NB4 (cell line): ENCODE results near the gene SIRPG.

Source experiments
- CTCF ChIP-seq: IDR thresholded peaks from one replicate; pipeline ENCODE4 v1.5.1; 2012; ENCODE audit warnings: low read depth, low read length
- POLR2A ChIP-seq: IDR thresholded peaks from 2 replicates; pipeline ENCODE4 v1.6.1; 2011; ENCODE audit warnings: mild to moderate bottlenecking; ENCODE audit not compliant: insufficient read length; ENCODE audit errors: extremely low read depth

GRCh38 chr20:1688886-1689538 is 31.4 kb upstream of the SIRPG start:
- no peak for TF ChIP-seq CTCF
- no peak for TF ChIP-seq POLR2A
